Embryonic facial prominence (tissue), 1 donor: ENCODE measurements around the gene BRI3BP.
"Not testable (repeated sequence)": the region's sequence is repeated elsewhere in the genome, so short reads cannot be mapped to it uniquely, and the experiment has no call there.

Experiments used
- DNase-seq: peaks from one replicate; pipeline ENCODE4 v3.0.0-alpha.2; 2016; ENCODE audit errors: extremely low spot score

Gene BRI3BP

GRCh38 chr12:124972211-124972610 lies 21.2 kb upstream of the BRI3BP start:
- DNase-seq: no peak

- no peak for DNase-seq
These were observed 18.2 kb upstream of the BRI3BP start for GRCh38 chr12:124975276-124975675.

- DNase-seq: no peak
These were observed 16.4 kb upstream of the BRI3BP start for GRCh38 chr12:124976999-124977398.

GRCh38 chr12:124979568-124979967 lies 13.9 kb upstream of the BRI3BP start:
- DNase-seq: no peak

- DNase-seq: no peak
These were observed 13.2 kb upstream of the BRI3BP start for GRCh38 chr12:124980098-124980892.

- DNase-seq: not testable (repeated sequence)
These were observed 6.6 kb upstream of the BRI3BP start for GRCh38 chr12:124986876-124987275.

GRCh38 chr12:124992874-124993625 lies 395 bp upstream of the BRI3BP start:
- no peak for DNase-seq

GRCh38 chr12:124994437-124994975 lies 1.1 kb downstream of the BRI3BP start:
- no peak for DNase-seq

- DNase-seq: no peak
These were observed 1.9 kb downstream of the BRI3BP start for GRCh38 chr12:124995200-124995961.

GRCh38 chr12:124998705-124999104 lies 5.3 kb downstream of the BRI3BP start:
- no peak for DNase-seq

- no peak for DNase-seq
These were observed 8.2 kb downstream of the BRI3BP start for GRCh38 chr12:125001636-125002035.

GRCh38 chr12:125003021-125003420 lies 9.6 kb downstream of the BRI3BP start:
- DNase-seq: no peak

- no peak for DNase-seq
These were observed 11.2 kb downstream of the BRI3BP start for GRCh38 chr12:125004621-125005020.

GRCh38 chr12:125005652-125006051 lies 12.2 kb downstream of the BRI3BP start:
- no peak for DNase-seq

- no peak for DNase-seq
These were observed 12.9 kb downstream of the BRI3BP start for GRCh38 chr12:125006365-125006764.

- DNase-seq: no peak
These were observed 20.5 kb downstream of the BRI3BP start for GRCh38 chr12:125013816-125014442.

GRCh38 chr12:125014526-125014925 lies 21.1 kb downstream of the BRI3BP start:
- no peak for DNase-seq

GRCh38 chr12:125015680-125016310 lies 22.4 kb downstream of the BRI3BP start:
- DNase-seq: no peak

- no peak for DNase-seq
These were observed 24.4 kb downstream of the BRI3BP start for GRCh38 chr12:125017801-125018200.

- no peak for DNase-seq
These were observed 24.9 kb downstream of the BRI3BP start for GRCh38 chr12:125018356-125018755.

- DNase-seq: no peak
These were observed 27.7 kb downstream of the BRI3BP start for GRCh38 chr12:125021096-125021495.
